Amniotic epithelial cell (primary cell): Measurements from ENCODE around the gene MAP2K5.

Experiments used
- DNase-seq: peaks from one replicate; pipeline ENCODE4 v3.0.0-alpha.2; 2010; ENCODE audit warnings: low read depth

MAP2K5 gene

DNA sequence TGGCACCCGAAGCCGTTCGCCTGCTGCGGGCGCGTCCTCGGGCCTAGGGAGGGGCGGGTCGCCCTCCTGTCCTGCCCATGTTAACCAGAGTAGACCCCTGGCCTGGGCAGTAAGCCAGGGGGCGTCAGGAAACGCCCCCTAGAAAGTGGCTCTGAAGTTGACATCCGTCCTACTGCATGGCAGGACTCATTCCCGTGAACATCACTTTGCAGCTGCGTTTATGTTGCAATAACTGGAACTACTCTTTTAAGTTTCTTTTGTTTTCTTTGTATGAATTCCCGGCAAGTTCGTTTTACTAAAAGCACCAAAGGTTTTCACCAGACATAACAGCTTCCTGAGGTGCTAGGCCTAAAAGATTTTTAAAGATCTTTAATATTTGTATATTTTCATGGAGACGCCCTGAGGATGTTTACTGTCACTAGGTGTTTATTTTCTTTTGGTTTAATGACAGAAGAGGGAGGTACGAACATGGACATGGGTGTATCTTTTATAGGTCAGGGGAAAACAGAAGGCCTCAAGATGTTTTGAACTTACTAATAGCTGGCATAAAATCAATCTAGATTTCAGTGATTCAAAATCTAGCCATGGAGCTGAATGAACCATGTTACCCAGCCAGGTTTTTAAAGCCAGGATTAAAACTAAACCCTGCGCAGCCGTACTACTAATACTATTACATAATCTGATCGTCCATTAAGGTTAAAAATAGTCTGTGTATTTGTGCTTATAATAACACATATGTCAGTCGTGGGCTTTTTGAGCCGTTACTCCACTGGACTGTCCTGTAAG, 20.5 kb upstream of the MAP2K5 start:
- DNase-seq = peak; percentile 58

DNA sequence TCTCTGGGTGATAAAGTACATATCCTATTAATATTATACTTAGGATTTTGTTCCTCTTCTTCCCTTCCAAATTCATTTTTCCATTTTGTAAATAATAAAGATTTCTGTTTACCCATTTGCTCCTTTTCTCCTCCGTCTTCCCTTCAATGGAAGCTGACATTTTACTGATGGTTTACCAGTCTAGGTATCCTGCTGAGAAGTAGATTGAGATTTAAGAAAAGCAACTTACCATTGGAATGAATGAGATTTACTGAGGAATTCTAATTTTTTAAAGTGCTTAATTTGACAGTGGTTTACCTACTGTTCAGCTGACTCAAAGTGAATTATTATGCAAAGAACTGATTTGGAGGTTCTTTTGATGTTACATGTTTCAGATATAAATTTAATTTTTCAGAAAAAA, 19.2 kb upstream of the MAP2K5 start:
- no peak for DNase-seq

DNA sequence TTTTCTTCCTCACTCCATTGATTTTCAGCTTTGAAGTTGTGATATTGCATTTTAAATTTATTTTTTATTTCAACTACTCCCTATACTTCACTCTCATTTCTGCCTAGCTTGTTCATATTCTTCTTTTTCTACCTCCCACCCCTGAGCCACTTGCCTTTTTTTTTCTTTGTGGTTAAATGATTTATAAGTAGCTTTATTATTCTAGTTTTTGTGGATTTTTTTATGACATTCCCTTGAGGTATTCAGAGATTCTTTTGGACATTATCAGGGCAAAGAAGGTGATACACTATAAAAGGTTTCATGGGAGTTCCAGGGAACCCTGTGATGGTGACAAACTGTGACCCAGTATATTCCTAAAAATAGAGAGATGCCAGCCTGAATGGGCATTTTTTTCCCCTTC, 18.3 kb upstream of the MAP2K5 start:
- DNase-seq = no peak

DNA sequence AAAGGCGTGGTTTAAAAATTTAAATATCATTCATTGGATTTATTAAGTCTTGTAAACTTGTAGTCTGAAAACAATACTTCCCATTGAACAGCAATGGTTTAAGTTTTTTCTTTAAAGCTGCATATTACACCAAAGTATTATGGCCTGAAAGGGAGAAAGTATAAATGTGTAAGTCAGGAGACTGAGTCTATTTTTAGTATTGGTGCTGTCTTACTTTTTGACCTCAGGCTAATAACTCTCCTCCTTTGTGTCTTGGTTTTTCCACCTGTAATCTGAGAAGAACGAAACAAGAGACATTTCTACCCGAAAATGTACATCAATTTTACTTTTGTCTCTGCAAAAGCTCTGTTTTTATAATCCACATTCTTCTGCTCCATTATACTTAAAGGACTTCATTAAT, 14.0 kb upstream of the MAP2K5 start:
- DNase-seq = no peak

GRCh38 chr15:67531379-67531914, 11.1 kb upstream of the MAP2K5 start:
- peak; percentile 78 for DNase-seq

GRCh38 chr15:67533873-67534272, 8.6 kb upstream of the MAP2K5 start:
- no peak for DNase-seq

DNA sequence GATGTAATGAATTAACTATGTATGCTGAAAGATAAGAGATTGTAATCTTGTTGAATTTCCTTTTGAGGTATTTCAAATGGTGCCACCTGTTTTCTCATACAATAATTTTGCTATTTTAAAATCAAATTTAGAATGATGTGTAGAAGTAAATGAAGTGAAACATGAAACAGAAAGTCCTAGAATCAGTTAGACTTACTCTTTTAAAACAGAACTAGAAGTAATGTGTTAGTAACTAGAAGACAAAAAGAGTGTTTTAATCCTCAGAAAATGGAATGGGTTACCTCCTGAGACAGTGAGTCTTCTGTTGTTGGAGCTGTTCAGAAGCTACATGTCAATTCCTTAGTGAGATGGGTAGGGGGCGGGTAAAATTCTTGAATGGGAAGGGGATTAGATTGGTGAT, 8.1 kb upstream of the MAP2K5 start:
- no peak for DNase-seq

GRCh38 chr15:67537771-67538170, 4.7 kb upstream of the MAP2K5 start:
- no peak for DNase-seq

DNA sequence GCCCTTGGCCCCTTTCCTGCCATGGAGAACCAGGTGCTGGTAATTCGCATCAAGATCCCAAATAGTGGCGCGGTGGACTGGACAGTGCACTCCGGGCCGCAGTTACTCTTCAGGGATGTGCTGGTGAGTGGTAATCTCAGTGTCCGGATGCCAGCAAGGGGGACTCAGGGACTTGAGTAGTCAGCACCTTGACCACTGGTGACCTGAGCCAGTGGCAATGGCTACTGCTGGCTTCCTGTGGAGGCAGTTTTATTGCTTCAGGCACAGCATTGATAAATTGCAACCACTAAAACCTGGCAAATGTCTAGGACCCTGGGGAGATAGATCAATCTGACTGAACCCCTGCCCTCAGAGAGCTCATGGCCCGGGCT, 830 bp downstream of the MAP2K5 start:
- no peak for DNase-seq

DNA sequence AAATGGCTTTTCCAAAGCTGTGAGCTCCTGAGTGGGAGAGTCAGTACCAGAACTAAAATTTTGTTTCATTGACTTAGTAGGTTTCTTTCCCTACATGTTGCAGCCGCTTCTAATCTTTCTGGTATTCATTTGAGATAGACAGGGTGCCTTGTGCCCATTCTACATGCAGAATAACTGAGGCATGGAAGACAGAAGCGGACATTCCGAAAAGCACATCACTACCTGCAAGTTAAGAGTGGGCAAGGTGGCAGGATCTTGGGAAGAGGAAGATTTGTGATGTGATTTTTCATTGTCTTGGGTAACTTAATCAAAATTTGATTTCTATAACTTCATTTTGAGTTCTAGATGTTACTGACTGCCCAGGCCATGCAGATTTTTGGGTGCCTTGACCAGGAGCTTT, 2.0 kb downstream of the MAP2K5 start:
- no peak for DNase-seq

DNA sequence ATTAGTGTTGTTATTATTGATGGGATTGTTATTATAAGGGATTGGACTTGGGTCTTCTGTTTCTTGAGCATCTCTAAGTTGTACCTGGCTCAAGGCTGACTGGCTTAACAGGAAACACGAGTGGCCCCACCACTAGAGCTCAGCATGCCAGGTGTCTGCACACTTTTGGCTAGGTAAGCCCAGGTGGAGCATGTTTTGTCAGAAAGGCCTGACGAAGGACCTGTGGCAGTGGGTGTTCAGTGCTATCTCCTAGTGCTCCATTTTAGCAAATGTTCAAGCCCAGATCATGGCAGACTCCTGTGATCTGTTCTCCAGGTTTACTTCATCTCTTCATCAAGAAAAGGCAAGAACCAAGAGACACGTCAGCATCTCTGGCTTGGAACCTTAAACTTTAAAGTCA, 3.4 kb downstream of the MAP2K5 start:
- DNase-seq = no peak

GRCh38 chr15:67547064-67547463, 4.6 kb downstream of the MAP2K5 start:
- DNase-seq = no peak

- DNase-seq = no peak
Observed at GRCh38 chr15:67547836-67548235, 5.3 kb downstream of the MAP2K5 start.

GRCh38 chr15:67548236-67548852, 5.8 kb downstream of the MAP2K5 start:
- DNase-seq = peak; percentile 48

DNA sequence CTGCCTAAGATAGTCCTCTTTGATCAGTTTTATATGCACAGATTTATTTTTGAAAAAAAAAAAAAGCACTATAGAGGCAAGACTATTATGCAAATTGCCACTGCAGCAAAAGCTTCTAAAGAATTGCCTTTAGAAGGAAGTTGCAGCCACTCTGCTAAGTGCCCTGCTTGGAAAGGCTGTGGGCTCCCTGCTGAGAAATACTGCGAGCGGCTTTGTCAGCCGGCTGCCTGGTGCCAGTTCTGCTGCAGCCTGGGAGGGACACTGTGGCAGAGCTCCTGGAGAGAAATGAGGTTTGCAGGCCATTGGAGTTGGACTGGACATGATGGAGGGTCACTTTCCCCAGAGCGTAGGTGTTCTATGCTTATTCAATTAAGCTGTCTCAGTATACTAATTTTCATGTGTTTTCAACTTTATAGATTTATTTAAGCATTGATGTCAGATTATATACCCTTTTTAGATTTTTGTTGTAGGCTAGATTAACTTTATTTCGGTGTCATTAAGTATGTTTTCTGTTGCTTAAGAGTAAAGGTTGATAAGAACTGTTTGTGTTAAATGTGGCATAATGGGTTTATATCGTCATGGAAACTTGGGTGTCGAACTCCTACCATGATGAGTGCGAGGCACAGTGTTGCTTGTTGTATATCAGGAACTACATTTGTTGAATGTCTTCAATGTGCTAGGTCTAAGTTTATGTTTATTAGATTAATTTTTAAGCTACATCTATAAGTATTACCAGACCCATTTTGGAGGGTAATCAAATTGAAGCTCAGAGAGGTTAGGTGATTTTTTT, 6.6 kb downstream of the MAP2K5 start:
- DNase-seq = no peak

DNA sequence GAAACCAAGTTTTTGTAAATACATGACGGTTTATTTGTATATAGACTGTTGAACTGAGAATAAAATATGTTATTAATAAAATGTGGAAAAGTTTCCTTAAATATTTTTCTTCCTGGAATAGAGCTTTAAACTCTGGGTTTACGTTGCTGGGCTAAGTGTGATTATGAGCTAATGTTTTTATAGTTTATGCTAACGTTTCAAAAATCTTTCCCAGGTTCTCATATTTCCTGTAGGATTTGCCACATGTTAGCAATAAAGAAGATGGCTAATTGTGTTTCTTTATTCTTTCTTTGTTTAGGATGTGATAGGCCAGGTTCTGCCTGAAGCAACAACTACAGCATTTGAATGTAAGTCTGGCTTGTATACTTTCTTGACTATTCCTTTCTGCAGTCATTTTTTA, 7.2 kb downstream of the MAP2K5 start:
- no peak for DNase-seq

DNA sequence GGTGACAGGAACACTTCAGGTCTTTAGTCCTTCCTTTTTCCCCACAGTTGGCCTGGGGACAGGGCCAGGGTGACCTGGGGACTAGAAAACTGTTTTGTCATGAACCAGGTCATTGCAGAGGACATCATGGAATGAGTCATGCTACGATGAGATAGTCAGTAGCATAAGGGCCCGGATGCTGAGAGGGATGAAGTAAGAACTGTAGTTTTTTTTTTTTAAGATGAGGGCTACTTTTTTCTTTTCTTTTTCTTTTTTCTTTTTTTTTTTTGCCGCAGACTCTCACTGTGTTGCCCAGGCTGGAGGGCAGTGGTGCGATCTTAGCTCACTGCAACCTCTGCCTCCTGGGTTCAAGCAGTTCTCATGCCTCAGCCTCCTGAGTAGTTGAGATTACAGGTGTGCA, 8.0 kb downstream of the MAP2K5 start:
- DNase-seq = no peak

GRCh38 chr15:67551207-67551743, 8.8 kb downstream of the MAP2K5 start:
- DNase-seq = no peak

DNA sequence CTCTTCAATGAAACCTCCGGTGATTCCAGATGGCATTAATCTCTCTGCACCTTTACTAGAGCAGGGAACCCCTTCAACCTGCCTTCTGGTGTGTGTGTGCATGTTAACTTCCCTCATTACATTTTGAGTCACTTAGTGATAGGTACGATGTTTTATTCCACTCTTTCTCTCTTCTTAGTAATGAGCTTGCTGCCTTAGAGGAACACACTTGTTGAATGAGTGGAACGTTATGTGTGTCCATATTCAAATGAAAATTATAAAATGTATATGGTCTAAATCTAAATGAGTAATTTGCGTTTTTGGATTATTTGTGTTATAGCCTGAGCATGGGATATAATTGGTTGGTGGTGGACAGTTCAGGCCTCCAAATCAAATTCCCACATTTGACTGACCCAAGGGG, 12.1 kb downstream of the MAP2K5 start:
- no peak for DNase-seq

- no peak for DNase-seq
Observed at GRCh38 chr15:67556976-67557570, 14.6 kb downstream of the MAP2K5 start.

GRCh38 chr15:67558502-67558901, 16.0 kb downstream of the MAP2K5 start:
- DNase-seq = no peak

DNA sequence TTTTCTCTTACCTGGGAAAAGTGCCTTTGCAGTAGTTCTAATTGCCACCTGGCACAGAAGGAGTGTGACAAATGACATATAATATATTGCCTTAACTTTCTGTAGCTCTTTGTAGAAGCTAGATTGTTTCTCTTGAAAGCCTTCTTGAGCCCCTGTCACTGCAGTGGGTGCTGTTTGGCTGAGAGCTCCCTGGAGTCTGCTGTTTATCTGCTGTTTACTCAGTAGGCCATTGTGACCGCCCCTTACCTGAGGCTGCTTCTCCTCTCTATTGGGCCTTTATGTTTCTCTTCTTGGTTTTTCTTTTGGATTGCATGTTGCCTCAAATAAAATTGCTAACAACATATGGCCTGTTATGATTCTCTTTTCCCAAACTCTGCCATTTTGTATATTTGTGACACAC, 16.7 kb downstream of the MAP2K5 start:
- DNase-seq = no peak
